Chondrocyte (in vitro differentiated cells): ENCODE measurements around the gene ADGRD1. TPM values are rescaled to one million over a fixed set of nuclear protein-coding genes. Genes with fewer than 3 reads are reported as not detected.
A peak's percentile ranks its signal among the peaks of the same experiment; 100 is the strongest.

Experiments used
- DNase-seq: peaks from one replicate; pipeline ENCODE4 v3.0.0; 2021; ENCODE audit warnings: mixed read lengths, low spot score
- H3K27ac Mint-ChIP-seq: one replicate; pipeline ENCODE4 v1.8.0; 2021; ENCODE audit warnings: mild to moderate bottlenecking, moderate library complexity, mixed read lengths; ENCODE audit not compliant: unreplicated experiment
- H3K27me3 Mint-ChIP-seq: 2 replicates; pipeline ENCODE4 v1.8.0; 2021; ENCODE audit warnings: low read depth, mixed read lengths
- H3K36me3 Mint-ChIP-seq: 2 replicates; pipeline ENCODE4 v1.8.0; 2021; ENCODE audit warnings: low read depth, mixed read lengths
- H3K4me1 Mint-ChIP-seq: 2 replicates; pipeline ENCODE4 v1.8.0; 2021; ENCODE audit warnings: low read depth, mild to moderate bottlenecking, mixed read lengths
- H3K4me3 Mint-ChIP-seq: one replicate; pipeline ENCODE4 v1.8.0; 2021; ENCODE audit warnings: mild to moderate bottlenecking, moderate library complexity, mixed read lengths; ENCODE audit not compliant: unreplicated experiment
- H3K9me3 Mint-ChIP-seq: 2 replicates; pipeline ENCODE4 v1.8.0; 2021; ENCODE audit warnings: low read depth, mixed read lengths
- CTCF ChIP-seq: fragments of 200-600 bp; sonication (generic); IDR thresholded peaks from 2 replicates; pipeline ENCODE4 v1.5.0; 2021; ENCODE audit warnings: antibody characterized with exemption, mild to moderate bottlenecking, moderate library complexity
- total RNA-seq: library from RNA; stranded (reverse); gene quantifications from 3 replicates; pipeline ENCODE4 v1.2.1, GENCODE V29; 2021

The ADGRD1 gene
- total RNA-seq, 1 donor from 2014 or later = 4.7 TPM

- no peak for TF ChIP-seq CTCF
- Mint-ChIP-seq H3K27me3 (peaks cover 19% of the 10 kb centered on the region), H3K9me3 (peaks cover under 1% of the 10 kb centered on the region), H3K4me3 (no peak overlapping the region), H3K4me1 (no peaks in the 10 kb centered on the region), H3K36me3 (peaks cover 2% of the 10 kb centered on the region), H3K27ac (no peak overlapping the region)
- DNase-seq = peak; percentile 65
Observed at GRCh38 chr12:131085125-131085815, 131.6 kb downstream of the ADGRD1 start.

- Mint-ChIP-seq H3K4me3 (no peak overlapping the region), H3K27ac (no peak overlapping the region), H3K4me1 (no peaks in the 10 kb centered on the region), H3K36me3 (peaks cover 2% of the 10 kb centered on the region), H3K9me3 (no peaks in the 10 kb centered on the region), H3K27me3 (peaks cover 19% of the 10 kb centered on the region)
- DNase-seq = peak; percentile 67
- TF ChIP-seq CTCF = no peak
Observed at GRCh38 chr12:131085816-131086591, 132.3 kb downstream of the ADGRD1 start.

GRCh38 chr12:131087302-131087818 lies 133.7 kb downstream of the ADGRD1 start:
- TF ChIP-seq CTCF = no peak
- DNase-seq = peak; percentile 87
- Mint-ChIP-seq H3K27me3 (peaks cover 20% of the 10 kb centered on the region), H3K9me3 (no peaks in the 10 kb centered on the region), H3K27ac (no peak overlapping the region), H3K36me3 (no peaks in the 10 kb centered on the region), H3K4me1 (no peaks in the 10 kb centered on the region), H3K4me3 (no peak overlapping the region)

DNA sequence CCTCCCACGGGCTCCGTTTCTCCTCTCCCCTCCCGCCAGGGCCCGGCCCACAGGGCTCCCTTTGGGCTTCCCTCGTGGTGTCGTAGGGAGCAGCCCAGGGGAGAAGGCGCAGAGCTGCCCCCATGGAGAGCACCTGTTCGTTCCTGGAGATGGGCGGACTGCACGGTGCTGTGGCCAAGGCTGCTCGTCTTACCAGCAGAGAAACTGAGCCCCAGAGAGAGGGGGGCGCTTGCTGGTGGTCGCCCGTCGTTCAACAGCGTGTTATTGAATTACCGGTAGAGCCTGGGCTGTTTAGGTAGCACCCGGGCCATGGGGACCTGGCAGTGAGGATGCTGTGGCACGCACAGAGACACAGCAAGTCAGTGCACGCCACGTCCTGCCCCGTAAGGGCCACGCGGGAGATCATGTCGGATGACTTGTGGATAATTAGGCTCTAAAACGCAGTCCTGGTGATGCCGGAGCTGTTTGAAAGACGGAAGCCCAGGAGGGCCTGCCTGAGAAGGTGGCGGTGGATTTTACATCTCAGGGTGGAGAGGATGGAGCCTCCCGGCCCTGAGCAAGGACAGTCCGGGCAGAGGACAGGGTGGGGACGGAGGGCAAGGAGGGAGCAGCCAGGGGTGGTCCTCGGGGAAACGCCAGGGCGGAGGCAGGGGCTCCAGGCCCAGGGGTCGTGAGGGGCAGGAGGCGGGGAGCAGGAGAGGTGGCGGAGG lies 134.4 kb downstream of the ADGRD1 start:
- Mint-ChIP-seq H3K36me3 (no peaks in the 10 kb centered on the region), H3K4me3 (no peak overlapping the region), H3K27me3 (peaks cover 14% of the 10 kb centered on the region), H3K27ac (no peak overlapping the region), H3K9me3 (no peaks in the 10 kb centered on the region), H3K4me1 (peaks cover 2% of the 10 kb centered on the region)
- peak; percentile 87 for DNase-seq
- no peak for TF ChIP-seq CTCF
